ENCODE measurements around the gene BICDL1.

Gene BICDL1

DNA sequence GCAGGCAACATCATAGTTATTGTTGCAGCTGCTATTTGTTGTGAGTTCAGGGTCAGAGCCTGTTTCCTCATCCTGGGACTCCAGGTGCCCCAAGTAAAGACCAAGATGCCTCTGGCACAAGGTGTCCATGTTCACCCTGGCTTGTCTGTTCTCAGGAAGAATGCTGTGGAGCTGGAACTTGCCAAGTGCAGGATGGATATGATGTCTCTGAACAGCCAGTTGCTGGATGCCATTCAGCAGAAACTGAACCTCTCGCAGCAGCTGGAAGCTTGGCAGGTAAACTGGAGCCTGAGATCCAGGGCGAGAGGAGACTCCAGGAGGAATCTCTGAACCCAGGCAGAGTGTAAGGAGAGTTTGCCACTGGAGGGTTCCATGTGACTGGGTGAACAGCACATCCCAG, 100.8 kb downstream of the BICDL1 start:
- peaks cover 20% of the 10 kb centered on the region for H3K4me1 ChIP-seq (ENCODE audit: insufficient read depth, low read length, poor library complexity, severe bottlenecking)

DNA sequence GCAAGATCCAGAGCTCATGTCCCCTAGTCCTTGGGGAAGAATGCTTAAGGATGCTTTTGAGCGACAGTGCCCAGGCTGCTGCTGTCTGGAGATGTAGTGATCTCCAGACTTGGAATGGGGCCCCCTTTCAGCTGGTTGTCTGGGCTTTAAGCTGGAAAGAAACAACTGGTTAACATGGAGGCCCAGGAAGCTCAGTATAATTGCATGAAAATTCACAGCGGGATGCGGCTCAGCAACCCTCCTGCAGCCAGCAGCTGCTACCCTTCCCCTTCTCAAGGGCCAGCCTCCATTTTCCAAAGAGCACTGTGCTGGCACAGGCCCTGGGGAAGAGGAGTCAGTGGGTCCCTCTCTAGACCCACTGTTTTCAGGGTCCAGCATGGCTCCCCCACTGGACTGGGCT, 101.2 kb downstream of the BICDL1 start:
- Histone ChIP-seq H3K9ac (ENCODE audit: low read depth, low read length, poor library complexity, severe bottlenecking) (no peak overlapping the region), H3K4me3 (ENCODE audit: low read length, poor library complexity, severe bottlenecking) (no peak overlapping the region), H3K27me3 (ENCODE audit: insufficient read depth, low read length, poor library complexity, severe bottlenecking) (no peaks in the 10 kb centered on the region), H3K36me3 (ENCODE audit: insufficient read depth, low read length) (peaks cover 5% of the 10 kb centered on the region; the same call in 1 of the 2 replicates), H4K20me1 (ENCODE audit: insufficient read depth, low read length, poor library complexity, severe bottlenecking) (peaks cover 4% of the 10 kb centered on the region), H3K4me1 (ENCODE audit: insufficient read depth, low read length, poor library complexity, severe bottlenecking) (peaks cover 20% of the 10 kb centered on the region), H3K9me2 (replicated peaks; ENCODE audit: low read depth, low read length) (no peaks in the 10 kb centered on the region), H2AFZ (ENCODE audit: low read length) (no peak overlapping the region), H3K79me2 (ENCODE audit: insufficient read depth, low read length) (no peaks in the 10 kb centered on the region), H3K4me2 (ENCODE audit: low read depth, low read length, poor library complexity, severe bottlenecking) (no peak overlapping the region), H3K9me3 (ENCODE audit: insufficient read depth, low read depth, low read length) (no peaks in the 10 kb centered on the region), H3F3A (ENCODE audit: low read depth) (no peaks in the 10 kb centered on the region)
- TF ChIP-seq EZH2phosphoT487 (IDR thresholded peaks at IDR 0.05; ENCODE audit: borderline replicate concordance): no peak
- TF ChIP-seq, protein P1, sequence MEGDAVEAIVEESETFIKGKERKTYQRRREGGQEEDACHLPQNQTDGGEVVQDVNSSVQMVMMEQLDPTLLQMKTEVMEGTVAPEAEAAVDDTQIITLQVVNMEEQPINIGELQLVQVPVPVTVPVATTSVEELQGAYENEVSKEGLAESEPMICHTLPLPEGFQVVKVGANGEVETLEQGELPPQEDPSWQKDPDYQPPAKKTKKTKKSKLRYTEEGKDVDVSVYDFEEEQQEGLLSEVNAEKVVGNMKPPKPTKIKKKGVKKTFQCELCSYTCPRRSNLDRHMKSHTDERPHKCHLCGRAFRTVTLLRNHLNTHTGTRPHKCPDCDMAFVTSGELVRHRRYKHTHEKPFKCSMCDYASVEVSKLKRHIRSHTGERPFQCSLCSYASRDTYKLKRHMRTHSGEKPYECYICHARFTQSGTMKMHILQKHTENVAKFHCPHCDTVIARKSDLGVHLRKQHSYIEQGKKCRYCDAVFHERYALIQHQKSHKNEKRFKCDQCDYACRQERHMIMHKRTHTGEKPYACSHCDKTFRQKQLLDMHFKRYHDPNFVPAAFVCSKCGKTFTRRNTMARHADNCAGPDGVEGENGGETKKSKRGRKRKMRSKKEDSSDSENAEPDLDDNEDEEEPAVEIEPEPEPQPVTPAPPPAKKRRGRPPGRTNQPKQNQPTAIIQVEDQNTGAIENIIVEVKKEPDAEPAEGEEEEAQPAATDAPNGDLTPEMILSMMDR (conservative IDR thresholded peaks at IDR 0.05; ENCODE audit: low read length): no peak

More for the DNA sequence above, 100.8 kb downstream of the BICDL1 start:
- peaks cover 4% of the 10 kb centered on the region; the same call in 1 of the 2 replicates for H3K36me3 ChIP-seq (ENCODE audit: insufficient read depth, low read length)
- H2AFZ ChIP-seq (ENCODE audit: low read length): no peak overlapping the region
- H4K20me1 ChIP-seq (ENCODE audit: insufficient read depth, low read length, poor library complexity, severe bottlenecking): peaks cover 4% of the 10 kb centered on the region
- H3K27me3 ChIP-seq (ENCODE audit: insufficient read depth, low read length, poor library complexity, severe bottlenecking): no peaks in the 10 kb centered on the region
- no peak for TF ChIP-seq EZH2phosphoT487 (IDR thresholded peaks at IDR 0.05; ENCODE audit: borderline replicate concordance)
- H3K9me2 ChIP-seq (replicated peaks; ENCODE audit: low read depth, low read length): no peaks in the 10 kb centered on the region
- no peak overlapping the region for H3K4me2 ChIP-seq (ENCODE audit: low read depth, low read length, poor library complexity, severe bottlenecking)
- no peaks in the 10 kb centered on the region for H3K79me2 ChIP-seq (ENCODE audit: insufficient read depth, low read length)
- H3K9ac ChIP-seq (ENCODE audit: low read depth, low read length, poor library complexity, severe bottlenecking): no peak overlapping the region
- no peak overlapping the region for H3K4me3 ChIP-seq (ENCODE audit: low read length, poor library complexity, severe bottlenecking)
- no peaks in the 10 kb centered on the region for H3F3A ChIP-seq (ENCODE audit: low read depth)
- H3K9me3 ChIP-seq (ENCODE audit: insufficient read depth, low read depth, low read length): no peaks in the 10 kb centered on the region

DNA sequence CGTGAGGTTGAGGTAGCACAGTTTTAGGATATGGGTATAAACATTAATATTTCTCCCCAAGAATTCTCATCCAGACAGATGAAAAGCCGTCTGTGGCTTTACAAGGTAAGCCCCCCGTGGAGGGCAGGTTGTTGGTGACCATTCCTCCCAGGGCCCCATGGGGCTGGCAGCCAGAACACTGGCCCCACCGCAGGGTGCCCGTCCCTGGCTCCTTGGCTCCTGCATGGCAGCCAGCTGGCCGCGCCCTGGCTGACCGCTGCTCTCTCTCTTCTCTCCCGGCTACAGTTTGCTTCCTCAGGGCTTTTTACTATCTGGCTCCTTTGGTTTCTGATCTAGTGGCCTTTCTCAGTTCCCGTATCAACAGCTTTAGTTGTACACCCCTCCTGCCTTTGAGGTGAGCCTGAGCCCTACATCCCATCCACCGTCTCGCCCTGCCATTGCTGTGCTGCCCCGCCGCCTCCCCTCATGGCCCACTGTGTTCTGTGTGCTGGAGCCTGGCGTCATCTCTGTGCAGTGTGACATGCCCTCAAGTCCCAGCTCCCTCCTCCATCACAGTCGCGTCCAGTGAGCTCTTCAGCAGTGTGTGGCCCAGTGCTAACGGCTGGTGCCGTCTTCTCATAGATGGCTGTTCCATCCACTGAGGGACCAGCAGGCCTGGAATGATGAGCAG, 101.7 kb downstream of the BICDL1 start:
- Histone ChIP-seq H4K20me1 (ENCODE audit: insufficient read depth, low read length, poor library complexity, severe bottlenecking) (peaks cover 4% of the 10 kb centered on the region), H3K36me3 (ENCODE audit: insufficient read depth, low read length) (peaks cover 8% of the 10 kb centered on the region; the same call in 1 of the 2 replicates)
- TF ChIP-seq, protein P1 (conservative IDR thresholded peaks at IDR 0.05; ENCODE audit: low read length): no peak
- no peak for TF ChIP-seq EZH2phosphoT487 (IDR thresholded peaks at IDR 0.05; ENCODE audit: borderline replicate concordance)

More for the DNA sequence above, 101.7 kb downstream of the BICDL1 start:
- Histone ChIP-seq H3K4me1 (ENCODE audit: insufficient read depth, low read length, poor library complexity, severe bottlenecking) (peaks cover 20% of the 10 kb centered on the region), H3K79me2 (ENCODE audit: insufficient read depth, low read length) (no peaks in the 10 kb centered on the region), H3F3A (ENCODE audit: low read depth) (no peaks in the 10 kb centered on the region), H3K9ac (ENCODE audit: low read depth, low read length, poor library complexity, severe bottlenecking) (no peak overlapping the region), H3K9me2 (replicated peaks; ENCODE audit: low read depth, low read length) (no peaks in the 10 kb centered on the region), H3K4me2 (ENCODE audit: low read depth, low read length, poor library complexity, severe bottlenecking) (no peak overlapping the region), H2AFZ (ENCODE audit: low read length) (no peak overlapping the region), H3K9me3 (ENCODE audit: insufficient read depth, low read depth, low read length) (no peaks in the 10 kb centered on the region), H3K27me3 (ENCODE audit: insufficient read depth, low read length, poor library complexity, severe bottlenecking) (no peaks in the 10 kb centered on the region), H3K4me3 (ENCODE audit: low read length, poor library complexity, severe bottlenecking) (no peak overlapping the region)
